Endothelial cell of umbilical vein (primary cell): Measurements from ENCODE around the gene PHF2. TPM values are rescaled to one million over a fixed set of nuclear protein-coding genes. Genes with fewer than 3 reads are reported as not detected.

ENCODE experiments used
- BruUV-seq: library from RNA; stranded (reverse); fragments of 400-500 nt; replicated peaks from 2 replicates; lab custom pipeline; 2021; lab: Mats Ljungman, UMichigan
- CTCF ChIA-PET: fragments of 300-600, 350-600 bp; sonication (Branson Sonifier 250); formaldehyde crosslinking; loops from one replicate; lab custom pipeline; 2021; ENCODE audit warnings: antibody characterized with exemption, inconsistent platforms; lab: Charles Lee
- POLR2A ChIA-PET: fragments of 300-600, 350-600 bp; sonication (Branson Sonifier 250); formaldehyde crosslinking; loops from one replicate; lab custom pipeline; 2021; ENCODE audit warnings: antibody characterized with exemption, inconsistent platforms; lab: Charles Lee
- DNase-seq: peaks from one replicate; pipeline ENCODE4 v3.0.0-alpha.2; 2011; ENCODE audit warnings: low read depth, low spot score
- FAIRE-seq: peaks from 2 replicates; lab custom pipeline; 2011; peaks lifted over from hg19 to GRCh38; lab: Jason Lieb, UNC
- H2AFZ ChIP-seq: 2 replicates; pipeline ENCODE4 v1.6.0; 2012; ENCODE audit warnings: low read depth, low read length, control low read depth, inconsistent platforms
- H3K27ac ChIP-seq: 2 replicates; pipeline ENCODE4 v1.5.1; 2011; ENCODE audit warnings: low read depth, mild to moderate bottlenecking, control low read depth, low read length, moderate library complexity; ENCODE audit not compliant: insufficient read depth
- H3K27me3 ChIP-seq, 2 experiments: 2 replicates each; pipeline versions ENCODE4 v1.6.0 to v1.6.1; 2011; ENCODE audit warnings: low read length in 2 of 2, mixed read lengths in 1 of 2; ENCODE audit not compliant: control insufficient read depth in 2 of 2, insufficient read depth in 2 of 2
- H3K36me3 ChIP-seq, 2 experiments: 2 replicates in 1 of 2; 3 replicates in 1 of 2; pipeline ENCODE4 v1.5.1; 2011; ENCODE audit warnings: low read length in 2 of 2, mild to moderate bottlenecking in 1 of 2, moderate library complexity in 1 of 2; ENCODE audit not compliant: control insufficient read depth in 2 of 2, insufficient read depth in 2 of 2; ENCODE audit errors: extremely low read depth in 1 of 2
- H3K4me1 ChIP-seq: 3 replicates; pipeline ENCODE4 v1.5.1; 2011; ENCODE audit warnings: mild to moderate bottlenecking, low read length; ENCODE audit not compliant: control insufficient read depth, insufficient read depth; ENCODE audit errors: extremely low read depth
- H3K4me2 ChIP-seq: 2 replicates; pipeline ENCODE4 v1.6.1; 2011; ENCODE audit warnings: low read length, control low read depth, mixed read lengths; ENCODE audit not compliant: insufficient read depth
- H3K4me3 ChIP-seq, 3 experiments: fragments of 200-600 bp in 1 of 3; sonication (generic), shearing (Covaris generic) in 1 of 3; replicated peaks in 1 of 3; 2 replicates each; pipeline ENCODE4 v1.5.1; 2011 to 2016; ENCODE audit warnings: control low read depth in 3 of 3, low read length in 3 of 3, mild to moderate bottlenecking in 2 of 3, inconsistent platforms in 1 of 3, low read depth in 1 of 3, moderate library complexity in 1 of 3; ENCODE audit not compliant: insufficient read depth in 1 of 3
- H3K79me2 ChIP-seq: 2 replicates; pipeline ENCODE4 v1.6.0; 2012; ENCODE audit warnings: low read length, inconsistent platforms; ENCODE audit not compliant: control insufficient read depth, insufficient read depth
- H3K9ac ChIP-seq: replicated peaks from 2 replicates; pipeline ENCODE3; 2011; ENCODE audit warnings: low read length, control low read depth; ENCODE audit not compliant: insufficient read depth; ENCODE audit errors: extremely low read depth
- H3K9me1 ChIP-seq: replicated peaks from 3 replicates; pipeline ENCODE4 v1.6.0; 2011; ENCODE audit warnings: mild to moderate bottlenecking, low read length; ENCODE audit not compliant: control insufficient read depth, insufficient read depth; ENCODE audit errors: extremely low read depth
- H3K9me3 ChIP-seq: replicated peaks from 2 replicates; pipeline ENCODE4 v1.5.1; 2012; ENCODE audit warnings: low read length, inconsistent platforms; ENCODE audit not compliant: control insufficient read depth, insufficient read depth
- H4K20me1 ChIP-seq: replicated peaks from 2 replicates; pipeline ENCODE3; 2011; ENCODE audit warnings: mild to moderate bottlenecking, low read length; ENCODE audit not compliant: control insufficient read depth, insufficient read depth; ENCODE audit errors: extremely low read depth
- CTCF ChIP-seq, 2 donors: IDR thresholded peaks; 1 replicate in 1 of 2; 2 replicates in 1 of 2; pipeline ENCODE4 v1.5.1; 2011; ENCODE audit warnings: low read length in 2 of 2, mild to moderate bottlenecking in 2 of 2, moderate library complexity in 2 of 2, control low read depth in 1 of 2, inconsistent platforms in 1 of 2, low read depth in 1 of 2; ENCODE audit not compliant: insufficient read depth in 1 of 2; ENCODE audit errors: extremely low read depth in 1 of 2
- EZH2 ChIP-seq: IDR thresholded peaks from 2 replicates; pipeline ENCODE4 v1.6.1; 2012; ENCODE audit warnings: borderline replicate concordance, low read depth, mild to moderate bottlenecking, moderate library complexity, low read length, inconsistent platforms; ENCODE audit not compliant: severe bottlenecking
- FOS ChIP-seq: IDR thresholded peaks from 2 replicates; pipeline ENCODE4 v1.6.1; 2011; ENCODE audit warnings: mild to moderate bottlenecking, low read length, moderate library complexity, borderline replicate concordance; ENCODE audit not compliant: insufficient read depth
- GATA2 ChIP-seq: IDR thresholded peaks from 2 replicates; pipeline ENCODE4 v1.7.0; 2011; ENCODE audit warnings: low read depth, mild to moderate bottlenecking, moderate library complexity, mixed read lengths, low read length; ENCODE audit not compliant: insufficient read length, insufficient read depth
- JUN ChIP-seq: IDR thresholded peaks from 2 replicates; pipeline ENCODE4 v1.6.1; 2011; ENCODE audit warnings: borderline replicate concordance, low read depth; ENCODE audit not compliant: insufficient read length, insufficient read depth
- MAX ChIP-seq: IDR thresholded peaks from 2 replicates; pipeline ENCODE4 v1.6.1; 2011; ENCODE audit not compliant: insufficient read depth, insufficient read length
- MYC ChIP-seq: IDR thresholded peaks from one replicate; pipeline ENCODE4 v1.6.1; 2011; ENCODE audit warnings: mild to moderate bottlenecking, low read depth, low read length
- POLR2A ChIP-seq: IDR thresholded peaks from 2 replicates; pipeline ENCODE4 v1.6.1; 2012; ENCODE audit warnings: low read depth, mild to moderate bottlenecking, control low read depth, low read length
- POLR2AphosphoS5 ChIP-seq: IDR thresholded peaks from 2 replicates; pipeline ENCODE4 v1.6.1; 2012; ENCODE audit warnings: low read depth, mild to moderate bottlenecking, control low read depth, low read length, moderate library complexity; ENCODE audit not compliant: insufficient read depth
- dilution Hi-C: fragments of 300-500 bp; cut with MboI; formaldehyde crosslinking; loops from one replicate; pipeline ENCODE4 v1.15.0; 2019; ENCODE audit warnings: low sequenced_read_pairs; ENCODE audit not compliant: extremely low pct_ligation_motif_present
- intact Hi-C: fragments of 100-400 bp; cut with micrococcal nuclease; formaldehyde crosslinking; loops from one replicate; pipeline ENCODE4 v1.10.0; 2022
- polyA plus RNA-seq, 4 experiments: library from polyadenylated mRNA; depleted of rRNA in 3 of 4; stranded (reverse) in 3 of 4; unstranded in 1 of 4; fragments of >200 nt; gene quantifications; 2 replicates each; pipeline versions ENCODE4 v1.2.1 to v1.2.3, GENCODE V29; 2011 to 2012; ENCODE audit warnings: missing spikeins in 1 of 4
- total RNA-seq: library from RNA; stranded (reverse); gene quantifications from 2 replicates; pipeline ENCODE4 v1.2.3, GENCODE V29; 2021

The PHF2 gene
- total and polyA plus RNA-seq, 2 donors (not counting 3 experiments of a cell fraction or from before 2014, with no cell fraction given) = 9.8 to 22.5 TPM

- no peak for TF ChIP-seq POLR2A
- no peak for TF ChIP-seq EZH2
- no peak for TF ChIP-seq GATA2
- TF ChIP-seq MYC = no peak
- TF ChIP-seq MAX = no peak
- TF ChIP-seq POLR2AphosphoS5 = no peak
- TF ChIP-seq JUN = no peak
- no peak for TF ChIP-seq CTCF (IDR thresholded peaks at IDR 0.05; ENCODE audit: extremely low read depth in 1 of 2, insufficient read depth in 1 of 2, low read depth in 1 of 2, low read length in 2 of 2)
- no peak for TF ChIP-seq FOS
- Histone ChIP-seq H3K36me3 (peaks cover 0 to 12% of the 10 kb centered on the region in 2 experiments), H3K79me2 (no peaks in the 10 kb centered on the region), H3K4me3 (no peak overlapping the region), H3K9me1 (no peaks in the 10 kb centered on the region), H3K4me2 (no peak overlapping the region), H3K9ac (no peak overlapping the region), H2AFZ (no peak overlapping the region), H3K9me3 (no peaks in the 10 kb centered on the region), H4K20me1 (no peaks in the 10 kb centered on the region), H3K27ac (no peak overlapping the region), H3K4me1 (no peaks in the 10 kb centered on the region), H3K27me3 (no peaks in the 10 kb centered on the region)
- BruUV-seq = no TSS peak
- ChIA-PET POLR2A (no interaction called here), CTCF (interaction anchor here (1.0 kb wide), 1 partner anchor 18 kb away, joined by 3 read pairs; no protein-coding TSS in a partner anchor)
- intact Hi-C loops = no loop called here
- DNase-seq (no peak), FAIRE-seq (no peak)
- dilution Hi-C loops = no loop called here
Measured at GRCh38 chr9:93636172-93636661, 59.8 kb downstream of the PHF2 start.
